SK-N-SH (cell line): ENCODE results near the gene RCSD1. TPM values are rescaled to one million over a fixed set of nuclear protein-coding genes. Genes with fewer than 3 reads are reported as not detected.

ENCODE experiments used
- CTCF ChIA-PET: fragments of 300-600, 350-600 bp; formaldehyde crosslinking; extraction: SDS; loops from one replicate; lab custom pipeline; 2021; lab: Yijun Ruan, JAX
- POLR2A ChIA-PET: fragments of 350-600 bp; sonication (Branson Sonifier 250); formaldehyde crosslinking; extraction: SDS; loops from one replicate; lab custom pipeline; 2020; ENCODE audit warnings: antibody characterized with exemption, inconsistent platforms; lab: Yijun Ruan, JAX
- DNase-seq: peaks from one replicate; pipeline ENCODE4 v3.0.0; 2012
- H2AFZ ChIP-seq: fragments of 200-600 bp; sonication (generic); 2 replicates; pipeline ENCODE4 v1.8.1; 2016; ENCODE audit warnings: antibody characterized with exemption, mild to moderate bottlenecking, low read depth
- H3F3A ChIP-seq: fragments of 200-600 bp; sonication (generic); replicated peaks from 2 replicates; pipeline ENCODE3; 2016; ENCODE audit warnings: antibody characterized with exemption, mild to moderate bottlenecking; ENCODE audit not compliant: insufficient read depth
- H3K27ac ChIP-seq, 2 experiments: fragments of 200-500 bp in 1 of 2; fragments of 200-600 bp in 1 of 2; sonication (Bioruptor generic) in 1 of 2; sonication (generic), shearing (Covaris generic) in 1 of 2; 2 replicates each; pipeline versions ENCODE4 v1.5.1 to v1.6.1; 2014 to 2016; ENCODE audit warnings: low read depth in 2 of 2, inconsistent platforms in 1 of 2, low read length in 1 of 2, mild to moderate bottlenecking in 1 of 2, mixed read lengths in 1 of 2
- H3K27me3 ChIP-seq: fragments of 200-600 bp; sonication (generic), shearing (Covaris generic); 2 replicates; pipeline ENCODE4 v1.6.1; 2016; ENCODE audit warnings: mixed run types; ENCODE audit not compliant: insufficient read depth
- H3K36me3 ChIP-seq, 2 experiments: fragments of 200-500 bp in 1 of 2; fragments of 200-600 bp in 1 of 2; sonication (Bioruptor generic) in 1 of 2; sonication (generic) in 1 of 2; replicated peaks in 1 of 2; 2 replicates each; pipeline versions ENCODE3 to v1.5.1; 2014 to 2016; ENCODE audit warnings: low read length in 1 of 2, mild to moderate bottlenecking in 1 of 2; ENCODE audit not compliant: insufficient read depth in 2 of 2, control insufficient read depth in 1 of 2
- H3K4me1 ChIP-seq, 2 experiments: fragments of 200-500 bp in 1 of 2; fragments of 200-600 bp in 1 of 2; sonication (Bioruptor generic) in 1 of 2; sonication (generic), shearing (Covaris generic) in 1 of 2; 2 replicates each; pipeline versions ENCODE4 v1.5.1 to v1.6.1; 2014 to 2016; ENCODE audit warnings: low read depth in 1 of 2, low read length in 1 of 2, mixed run types in 1 of 2; ENCODE audit not compliant: insufficient read depth in 2 of 2, control insufficient read depth in 1 of 2
- H3K4me2 ChIP-seq: fragments of 200-600 bp; sonication (generic), shearing (Covaris generic); 2 replicates; pipeline ENCODE4 v1.6.1; 2017; ENCODE audit warnings: mixed run types
- H3K4me3 ChIP-seq, 2 experiments: fragments of 200-500 bp in 1 of 2; fragments of 200-600 bp in 1 of 2; sonication (Bioruptor generic) in 1 of 2; sonication (generic), shearing (Covaris generic) in 1 of 2; 2 replicates each; pipeline versions ENCODE4 v1.5.1 to v1.8.1; 2014 to 2016; ENCODE audit warnings: low read depth in 2 of 2, inconsistent platforms in 1 of 2, low read length in 1 of 2, mild to moderate bottlenecking in 1 of 2, mixed read lengths in 1 of 2, moderate library complexity in 1 of 2
- H3K79me2 ChIP-seq: fragments of 200-600 bp; sonication (generic); 2 replicates; pipeline ENCODE4 v1.8.1; 2017; ENCODE audit warnings: mild to moderate bottlenecking; ENCODE audit not compliant: insufficient read depth
- H3K9ac ChIP-seq: fragments of 200-600 bp; sonication (generic); 2 replicates; pipeline ENCODE4 v1.6.1; 2017; ENCODE audit warnings: mixed run types
- H3K9me2 ChIP-seq: fragments of 200-600 bp; sonication (generic); 2 replicates; pipeline ENCODE4 v1.6.1; 2017; ENCODE audit warnings: mixed run types
- H3K9me3 ChIP-seq: fragments of 200-600 bp; sonication (generic); 2 replicates; pipeline ENCODE4 v1.6.1; 2017; ENCODE audit warnings: mixed run types, mild to moderate bottlenecking, moderate library complexity
- H4K20me1 ChIP-seq: fragments of 200-600 bp; sonication (generic); 2 replicates; pipeline ENCODE4 v1.6.1; 2017; ENCODE audit warnings: mild to moderate bottlenecking, mixed run types; ENCODE audit not compliant: insufficient read depth
- ELF1 ChIP-seq: IDR thresholded peaks from 2 replicates; pipeline ENCODE4 v1.4.0; 2012
- FOXM1 ChIP-seq: IDR thresholded peaks from 2 replicates; pipeline ENCODE4 v1.4.0; 2012; ENCODE audit warnings: low read depth, mild to moderate bottlenecking
- GATA2 ChIP-seq: sonication (generic); formaldehyde crosslinking; IDR thresholded peaks from 2 replicates; pipeline ENCODE4 v1.5.0; 2020; ENCODE audit warnings: mild to moderate bottlenecking, missing genetic modification reagents
- JUND ChIP-seq: IDR thresholded peaks from 2 replicates; pipeline ENCODE4 v1.4.0; 2012
- MEF2A ChIP-seq: IDR thresholded peaks from 2 replicates; pipeline ENCODE4 v1.4.0; 2012; ENCODE audit warnings: low read depth, borderline replicate concordance
- NRF1 ChIP-seq: IDR thresholded peaks from 2 replicates; pipeline ENCODE4 v1.6.1; 2012; ENCODE audit warnings: low read depth, mild to moderate bottlenecking, low read length
- RXRA ChIP-seq: IDR thresholded peaks from 2 replicates; pipeline ENCODE4 v1.4.0; 2012; ENCODE audit warnings: low read depth, mild to moderate bottlenecking, borderline replicate concordance
- SIN3A ChIP-seq: IDR thresholded peaks from 2 replicates; pipeline ENCODE4 v1.6.1; 2012; ENCODE audit warnings: low read depth, mild to moderate bottlenecking, low read length, moderate library complexity, borderline replicate concordance
- TAF1 ChIP-seq: IDR thresholded peaks from 2 replicates; pipeline ENCODE4 v1.6.1; 2012; ENCODE audit warnings: low read depth, mild to moderate bottlenecking, low read length, moderate library complexity, borderline replicate concordance
- TEAD4 ChIP-seq: IDR thresholded peaks from 2 replicates; pipeline ENCODE4 v1.4.0; 2012; ENCODE audit warnings: mild to moderate bottlenecking, borderline replicate concordance; ENCODE audit not compliant: insufficient read depth
- YY1 ChIP-seq: IDR thresholded peaks from 2 replicates; pipeline ENCODE4 v1.4.0; 2012; ENCODE audit warnings: low read depth, mild to moderate bottlenecking
- WGBS: methylation state at CpG from one replicate; pipeline ENCODE4 v1.1.6; 2017; ENCODE audit warnings: low lambda C conversion rate; 5-methylcytosine and 5-hydroxymethylcytosine counted together
- polyA plus RNA-seq, 3 experiments: library from polyadenylated mRNA; depleted of rRNA; stranded (reverse); fragments of >200 nt; gene quantifications; 2 replicates each; pipeline ENCODE4 v1.2.3, GENCODE V29; 2012
- TF ChIP-seq, protein P1 (sequence below): IDR thresholded peaks from 2 replicates; pipeline ENCODE4 v1.6.1; 2012; ENCODE audit warnings: mild to moderate bottlenecking, low read depth, low read length, moderate library complexity
- TF ChIP-seq, protein P2 (sequence below): IDR thresholded peaks from 2 replicates; pipeline ENCODE4 v1.4.0; 2012; ENCODE audit warnings: low read depth
- TF ChIP-seq, protein P3 (sequence below): IDR thresholded peaks from 2 replicates; pipeline ENCODE4 v1.4.0; 2012; ENCODE audit warnings: low read depth, borderline replicate concordance
- TF ChIP-seq, protein P4 (sequence below): IDR thresholded peaks from 2 replicates; pipeline ENCODE4 v1.4.0; 2012; ENCODE audit warnings: low read depth, borderline replicate concordance

Gene RCSD1
- polyA plus RNA-seq, 1 of the 3 experiments (the other 2 are of a cell fraction): 0.02 TPM

GRCh38 chr1:167631936-167632614, 2.0 kb downstream of the RCSD1 start:
- H3K27me3 ChIP-seq: peaks cover 10% of the 10 kb centered on the region; the same call in 1 of the 2 replicates
- ChIA-PET CTCF (interaction anchor here (0.9 to 1.0 kb wide), 2 partner anchors 13 to 32 kb away, joined by 3 read pairs; no protein-coding TSS in a partner anchor), POLR2A (no interaction called here)
- no peaks in the 10 kb centered on the region for H3K79me2 ChIP-seq
- H3K27ac ChIP-seq: no peak overlapping the region
- no peaks in the 10 kb centered on the region for H3K9me3 ChIP-seq
- WGBS: 95% methylated on average over 4 of the region's 4 CpGs
- H3K4me3 ChIP-seq: no peak overlapping the region
- H4K20me1 ChIP-seq: no peaks in the 10 kb centered on the region
- H3K9me2 ChIP-seq: no peaks in the 10 kb centered on the region
- 0 out of 2 replicates have a peak overlapping the region, but pooled peaks have one; percentile 41 for H2AFZ ChIP-seq
- TF ChIP-seq, protein P1, sequence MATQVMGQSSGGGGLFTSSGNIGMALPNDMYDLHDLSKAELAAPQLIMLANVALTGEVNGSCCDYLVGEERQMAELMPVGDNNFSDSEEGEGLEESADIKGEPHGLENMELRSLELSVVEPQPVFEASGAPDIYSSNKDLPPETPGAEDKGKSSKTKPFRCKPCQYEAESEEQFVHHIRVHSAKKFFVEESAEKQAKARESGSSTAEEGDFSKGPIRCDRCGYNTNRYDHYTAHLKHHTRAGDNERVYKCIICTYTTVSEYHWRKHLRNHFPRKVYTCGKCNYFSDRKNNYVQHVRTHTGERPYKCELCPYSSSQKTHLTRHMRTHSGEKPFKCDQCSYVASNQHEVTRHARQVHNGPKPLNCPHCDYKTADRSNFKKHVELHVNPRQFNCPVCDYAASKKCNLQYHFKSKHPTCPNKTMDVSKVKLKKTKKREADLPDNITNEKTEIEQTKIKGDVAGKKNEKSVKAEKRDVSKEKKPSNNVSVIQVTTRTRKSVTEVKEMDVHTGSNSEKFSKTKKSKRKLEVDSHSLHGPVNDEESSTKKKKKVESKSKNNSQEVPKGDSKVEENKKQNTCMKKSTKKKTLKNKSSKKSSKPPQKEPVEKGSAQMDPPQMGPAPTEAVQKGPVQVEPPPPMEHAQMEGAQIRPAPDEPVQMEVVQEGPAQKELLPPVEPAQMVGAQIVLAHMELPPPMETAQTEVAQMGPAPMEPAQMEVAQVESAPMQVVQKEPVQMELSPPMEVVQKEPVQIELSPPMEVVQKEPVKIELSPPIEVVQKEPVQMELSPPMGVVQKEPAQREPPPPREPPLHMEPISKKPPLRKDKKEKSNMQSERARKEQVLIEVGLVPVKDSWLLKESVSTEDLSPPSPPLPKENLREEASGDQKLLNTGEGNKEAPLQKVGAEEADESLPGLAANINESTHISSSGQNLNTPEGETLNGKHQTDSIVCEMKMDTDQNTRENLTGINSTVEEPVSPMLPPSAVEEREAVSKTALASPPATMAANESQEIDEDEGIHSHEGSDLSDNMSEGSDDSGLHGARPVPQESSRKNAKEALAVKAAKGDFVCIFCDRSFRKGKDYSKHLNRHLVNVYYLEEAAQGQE: no peak
- no peak for TF ChIP-seq FOXM1
- TF ChIP-seq SIN3A: no peak
- TF ChIP-seq, protein P2, sequence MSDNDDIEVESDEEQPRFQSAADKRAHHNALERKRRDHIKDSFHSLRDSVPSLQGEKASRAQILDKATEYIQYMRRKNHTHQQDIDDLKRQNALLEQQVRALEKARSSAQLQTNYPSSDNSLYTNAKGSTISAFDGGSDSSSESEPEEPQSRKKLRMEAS: no peak
- no peak for TF ChIP-seq JUND
- no peak for TF ChIP-seq ELF1
- TF ChIP-seq TAF1: no peak
- no peak for TF ChIP-seq YY1
- no peak for TF ChIP-seq GATA2
- H3K4me2 ChIP-seq: no peak overlapping the region
- no peak overlapping the region for H3K9ac ChIP-seq
- no peak for DNase-seq
- H3K36me3 ChIP-seq: no peaks in the 10 kb centered on the region
- no peaks in the 10 kb centered on the region for H3F3A ChIP-seq
- H3K4me1 ChIP-seq: peaks cover 0 to 5% of the 10 kb centered on the region in 2 experiments; a peak in 1 of 4 replicates

DNA sequence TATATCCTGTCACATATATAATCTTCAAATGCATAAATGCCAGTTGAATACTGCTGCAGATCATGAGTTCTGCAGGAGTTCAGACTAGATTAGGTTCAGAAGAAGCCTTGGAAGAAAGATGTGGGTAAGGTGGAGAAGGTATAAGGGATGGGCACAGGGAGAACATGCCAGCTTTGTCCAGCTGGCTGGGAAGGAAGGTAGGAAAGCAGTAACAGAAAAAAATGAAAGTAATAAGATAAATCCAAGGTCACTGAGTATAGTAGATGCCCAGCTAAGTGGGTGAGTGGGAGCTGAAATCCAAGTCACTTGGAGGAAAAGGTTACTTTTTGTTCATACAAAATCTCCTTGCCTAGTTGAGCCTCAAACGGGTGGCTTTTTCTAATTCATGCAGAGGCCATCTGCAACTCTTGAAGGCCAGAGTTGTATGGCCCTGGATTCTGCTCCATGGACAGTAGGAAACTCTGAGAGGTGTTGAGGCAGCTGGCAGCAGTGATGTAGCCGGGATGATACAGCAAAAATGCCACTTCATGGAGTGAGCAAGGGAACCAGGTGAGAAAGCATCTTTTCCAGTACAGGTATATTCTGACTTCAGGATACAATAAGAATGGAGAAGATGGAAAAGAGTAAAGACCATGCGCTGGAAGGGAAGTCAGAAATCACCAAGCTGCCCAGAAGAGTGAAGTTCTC, 3.4 kb downstream of the RCSD1 start:
- peaks cover 0 to 5% of the 10 kb centered on the region in 2 experiments; a peak in 1 of 4 replicates for H3K4me1 ChIP-seq
- POLR2A ChIA-PET: no interaction called here

More for the DNA sequence above, 3.4 kb downstream of the RCSD1 start:
- DNase-seq: no peak
- CTCF ChIA-PET: interaction anchor here (1.0 kb wide), 2 partner anchors 12 to 55 kb away, joined by 3 to 4 read pairs; no protein-coding TSS in a partner anchor
- Histone ChIP-seq H3K36me3 (no peaks in the 10 kb centered on the region), H3K27ac (no peak overlapping the region), H3K27me3 (peaks cover 10% of the 10 kb centered on the region; the same call in 1 of the 2 replicates), H3F3A (no peaks in the 10 kb centered on the region), H3K9ac (no peak overlapping the region), H3K9me2 (no peaks in the 10 kb centered on the region), H4K20me1 (no peaks in the 10 kb centered on the region), H2AFZ (no peak overlapping the region), H3K79me2 (no peaks in the 10 kb centered on the region), H3K4me2 (no peak overlapping the region), H3K9me3 (no peaks in the 10 kb centered on the region), H3K4me3 (no peak overlapping the region)
- 86% methylated on average over 3 of the region's 3 CpGs for WGBS
- no peak for TF ChIP-seq MEF2A
- TF ChIP-seq, protein P3, sequence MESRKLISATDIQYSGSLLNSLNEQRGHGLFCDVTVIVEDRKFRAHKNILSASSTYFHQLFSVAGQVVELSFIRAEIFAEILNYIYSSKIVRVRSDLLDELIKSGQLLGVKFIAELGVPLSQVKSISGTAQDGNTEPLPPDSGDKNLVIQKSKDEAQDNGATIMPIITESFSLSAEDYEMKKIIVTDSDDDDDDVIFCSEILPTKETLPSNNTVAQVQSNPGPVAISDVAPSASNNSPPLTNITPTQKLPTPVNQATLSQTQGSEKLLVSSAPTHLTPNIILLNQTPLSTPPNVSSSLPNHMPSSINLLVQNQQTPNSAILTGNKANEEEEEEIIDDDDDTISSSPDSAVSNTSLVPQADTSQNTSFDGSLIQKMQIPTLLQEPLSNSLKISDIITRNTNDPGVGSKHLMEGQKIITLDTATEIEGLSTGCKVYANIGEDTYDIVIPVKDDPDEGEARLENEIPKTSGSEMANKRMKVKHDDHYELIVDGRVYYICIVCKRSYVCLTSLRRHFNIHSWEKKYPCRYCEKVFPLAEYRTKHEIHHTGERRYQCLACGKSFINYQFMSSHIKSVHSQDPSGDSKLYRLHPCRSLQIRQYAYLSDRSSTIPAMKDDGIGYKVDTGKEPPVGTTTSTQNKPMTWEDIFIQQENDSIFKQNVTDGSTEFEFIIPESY: no peak
- no peak for TF ChIP-seq ELF1
- TF ChIP-seq, protein P4, sequence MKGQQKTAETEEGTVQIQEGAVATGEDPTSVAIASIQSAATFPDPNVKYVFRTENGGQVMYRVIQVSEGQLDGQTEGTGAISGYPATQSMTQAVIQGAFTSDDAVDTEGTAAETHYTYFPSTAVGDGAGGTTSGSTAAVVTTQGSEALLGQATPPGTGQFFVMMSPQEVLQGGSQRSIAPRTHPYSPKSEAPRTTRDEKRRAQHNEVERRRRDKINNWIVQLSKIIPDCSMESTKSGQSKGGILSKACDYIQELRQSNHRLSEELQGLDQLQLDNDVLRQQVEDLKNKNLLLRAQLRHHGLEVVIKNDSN: no peak
- TF ChIP-seq YY1: no peak
- no peak for TF ChIP-seq TEAD4
- TF ChIP-seq RXRA: no peak
- no peak for TF ChIP-seq NRF1
- TF ChIP-seq JUND: no peak
